HCT116 (cell line): ENCODE results near the gene NACC2. TPM values are rescaled to one million over a fixed set of nuclear protein-coding genes. Genes with fewer than 3 reads are reported as not detected.

Experiments
- ATAC-seq: fragments of 200-7000 bp; cut with Tn5 transposase; 2 replicates; pipeline ENCODE4 v1.9.1; 2020; ENCODE audit warnings: mild to moderate bottlenecking, moderate library complexity
- BruUV-seq: library from RNA; stranded (reverse); fragments of 400-500 nt; replicated peaks from 2 replicates; lab custom pipeline; 2021; lab: Mats Ljungman, UMichigan
- CTCF ChIA-PET: fragments of 300-600 bp; sonication (Branson Sonifier 250); formaldehyde crosslinking; loops from one replicate; lab custom pipeline; 2021; ENCODE audit warnings: antibody characterized with exemption; lab: Charles Lee
- POLR2A ChIA-PET: fragments of 300-600, 350-600 bp; sonication (Branson Sonifier 250); formaldehyde crosslinking; loops from one replicate; lab custom pipeline; 2021; ENCODE audit warnings: antibody characterized with exemption; lab: Charles Lee
- RAD21 ChIA-PET, 2 experiments: fragments of 300-600 bp; sonication (Branson Sonifier 250); formaldehyde crosslinking; loops; one replicate each; lab custom pipeline; 2023; ENCODE audit warnings: low total read pairs in 2 of 2; ENCODE audit not compliant: uncharacterized antibody in 2 of 2, unreplicated experiment in 2 of 2, low non-redundant PET in 1 of 2; lab: Charles Lee
- DNase-seq: peaks from one replicate; pipeline ENCODE4 v3.0.0-alpha.2; 2010; ENCODE audit warnings: low read depth, low spot score
- H2AFZ ChIP-seq: fragments of 200-600 bp; shearing (Covaris generic), sonication (generic); 2 replicates; pipeline ENCODE4 v1.6.1; 2017; ENCODE audit warnings: low read depth, mixed run types, mixed read lengths, antibody characterized with exemption, low read length; ENCODE audit not compliant: poor library complexity, severe bottlenecking
- H3K27ac ChIP-seq: 2 replicates; pipeline ENCODE4 v1.5.1; 2012; ENCODE audit warnings: low read depth, low read length
- H3K27me3 ChIP-seq: fragments of 200-600 bp; sonication (generic); 2 replicates; pipeline ENCODE4 v1.6.1; 2016; ENCODE audit warnings: mixed run types, low read length, mixed read lengths; ENCODE audit not compliant: insufficient read depth
- H3K36me3 ChIP-seq, 2 experiments: fragments of 200-500 bp in 1 of 2; fragments of 200-600 bp in 1 of 2; sonication (Bioruptor generic) in 1 of 2; sonication (generic) in 1 of 2; 2 replicates each; pipeline versions ENCODE4 v1.5.1 to v1.6.1; 2014 to 2016; ENCODE audit warnings: low read length in 2 of 2, inconsistent platforms in 1 of 2, mixed read lengths in 1 of 2, mixed run types in 1 of 2; ENCODE audit not compliant: insufficient read depth in 2 of 2, control insufficient read depth in 1 of 2
- H3K4me1 ChIP-seq, 2 experiments: fragments of 200-600 bp in 1 of 2; sonication (generic) in 1 of 2; 2 replicates each; pipeline versions ENCODE4 v1.5.1 to v1.6.1; 2012 to 2017; ENCODE audit warnings: low read length in 2 of 2, inconsistent platforms in 1 of 2, mild to moderate bottlenecking in 1 of 2, mixed read lengths in 1 of 2, mixed run types in 1 of 2, moderate library complexity in 1 of 2; ENCODE audit not compliant: insufficient read depth in 2 of 2, control insufficient read depth in 1 of 2
- H3K4me2 ChIP-seq: fragments of 200-600 bp; sonication (generic); 2 replicates; pipeline ENCODE4 v1.6.1; 2017; ENCODE audit warnings: mixed run types, low read length, mixed read lengths
- H3K4me3 ChIP-seq, 2 experiments: fragments of 200-600 bp in 1 of 2; sonication (generic) in 1 of 2; replicated peaks in 1 of 2; 2 replicates each; pipeline ENCODE4 v1.5.1; 2011 to 2016; ENCODE audit warnings: low read length in 2 of 2, control low read depth in 1 of 2, low read depth in 1 of 2, mild to moderate bottlenecking in 1 of 2, mixed read lengths in 1 of 2, mixed run types in 1 of 2
- H3K79me2 ChIP-seq: fragments of 200-600 bp; sonication (generic); 2 replicates; pipeline ENCODE4 v1.6.1; 2017; ENCODE audit warnings: mild to moderate bottlenecking, mixed run types, low read length, moderate library complexity, mixed read lengths; ENCODE audit not compliant: insufficient read depth
- H3K9ac ChIP-seq: fragments of 200-600 bp; sonication (generic); 2 replicates; pipeline ENCODE4 v1.6.1; 2016; ENCODE audit warnings: low read length, mixed read lengths
- H3K9me2 ChIP-seq: fragments of 200-600 bp; sonication (generic), shearing (Covaris generic); 2 replicates; pipeline ENCODE4 v1.6.1; 2017; ENCODE audit warnings: mixed run types, mild to moderate bottlenecking, moderate library complexity; ENCODE audit not compliant: insufficient read depth
- H3K9me3 ChIP-seq, 2 experiments: fragments of 200-500 bp in 1 of 2; fragments of 200-600 bp in 1 of 2; sonication (Bioruptor generic) in 1 of 2; sonication (generic) in 1 of 2; 2 replicates each; pipeline ENCODE4 v1.6.1; 2014 to 2017; ENCODE audit warnings: low read length in 2 of 2, mixed read lengths in 2 of 2, inconsistent platforms in 1 of 2, low read depth in 1 of 2, mild to moderate bottlenecking in 1 of 2, mixed run types in 1 of 2, moderate library complexity in 1 of 2; ENCODE audit not compliant: control insufficient read depth in 1 of 2, insufficient read depth in 1 of 2
- H4K20me1 ChIP-seq: fragments of 200-600 bp; sonication (generic), shearing (Covaris generic); 2 replicates; pipeline ENCODE4 v1.6.1; 2017; ENCODE audit warnings: mixed run types, mild to moderate bottlenecking, moderate library complexity; ENCODE audit not compliant: insufficient read depth
- POLR2AphosphoS5 ChIP-seq: IDR thresholded peaks from 2 replicates; pipeline ENCODE4 v1.6.1; 2011; ENCODE audit warnings: mild to moderate bottlenecking, low read depth, low read length, moderate library complexity
- SP1 ChIP-seq: IDR thresholded peaks from 2 replicates; pipeline ENCODE4 v1.6.1; 2012; ENCODE audit warnings: low read depth
- SRF ChIP-seq: IDR thresholded peaks from 2 replicates; pipeline ENCODE4 v1.6.1; 2012; ENCODE audit warnings: low read depth
- ZFX ChIP-seq: fragments of 450-650 bp; IDR thresholded peaks from 2 replicates; pipeline ENCODE4 v1.6.1; 2017
- intact Hi-C: fragments of 100-400 bp; cut with micrococcal nuclease; formaldehyde crosslinking; loops from 2 replicates; pipeline ENCODE4 v1.10.0; 2022
- total RNA-seq: library from RNA; stranded (reverse); gene quantifications from one replicate; pipeline ENCODE4 v1.2.1, GENCODE V29; 2021; ENCODE audit not compliant: unreplicated experiment
- TF ChIP-seq, protein P1 (sequence below): IDR thresholded peaks from 2 replicates; pipeline ENCODE4 v1.6.1; 2012

Gene NACC2
- total RNA-seq, 1 experiment from 2014 or later, result 27.8 TPM

DNA sequence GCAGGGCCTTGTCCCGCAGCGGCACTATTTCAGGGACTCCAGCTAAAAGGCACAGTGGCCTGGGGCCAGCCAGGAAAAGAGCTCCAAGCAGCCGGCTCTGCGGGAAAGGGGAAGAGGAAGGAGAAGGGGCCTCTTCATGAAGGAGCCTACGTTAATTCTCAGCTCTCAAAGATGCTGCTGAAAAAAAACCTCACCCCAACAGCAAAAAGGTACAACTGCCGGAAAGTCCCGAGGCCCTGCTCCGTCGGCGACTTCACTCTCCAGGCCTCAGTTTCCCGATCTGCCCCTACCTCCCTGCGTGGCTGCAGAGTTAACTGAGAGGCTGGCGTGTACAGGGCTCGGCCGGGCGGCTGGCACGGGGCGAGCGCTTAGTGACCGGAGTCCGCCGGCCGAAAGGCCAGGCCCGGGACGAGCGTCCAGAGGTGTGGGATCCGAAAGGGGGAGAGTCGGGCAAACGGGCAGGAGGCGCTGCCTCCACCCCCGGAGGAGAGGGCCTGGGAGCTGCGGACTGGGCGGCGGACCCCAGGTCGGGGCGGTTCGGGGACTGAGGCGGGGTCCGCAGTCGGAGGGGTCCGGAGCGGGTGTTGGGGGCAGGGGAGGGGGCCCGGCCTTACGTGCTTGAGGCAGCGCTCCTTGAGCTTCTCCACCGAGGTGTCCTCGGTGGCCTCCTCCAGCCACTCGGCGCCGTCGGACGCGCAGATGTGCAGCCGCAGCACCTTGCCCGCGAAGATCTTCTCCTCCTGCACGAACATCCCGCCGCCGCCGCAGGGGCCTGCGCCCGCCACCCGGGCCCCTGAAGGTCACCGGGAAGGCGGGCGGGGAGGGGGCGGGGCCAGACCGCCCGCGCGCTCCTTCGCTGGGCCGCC, 134.4 kb downstream of the NACC2 start:
- intact Hi-C loops, result loop anchor here (10.0 kb wide), 4 partner anchors 264 to 876 kb away; partner anchors contain the start of gene OLFM1
- peak overlapping the region; percentile 73 for H3K27ac ChIP-seq

DNA sequence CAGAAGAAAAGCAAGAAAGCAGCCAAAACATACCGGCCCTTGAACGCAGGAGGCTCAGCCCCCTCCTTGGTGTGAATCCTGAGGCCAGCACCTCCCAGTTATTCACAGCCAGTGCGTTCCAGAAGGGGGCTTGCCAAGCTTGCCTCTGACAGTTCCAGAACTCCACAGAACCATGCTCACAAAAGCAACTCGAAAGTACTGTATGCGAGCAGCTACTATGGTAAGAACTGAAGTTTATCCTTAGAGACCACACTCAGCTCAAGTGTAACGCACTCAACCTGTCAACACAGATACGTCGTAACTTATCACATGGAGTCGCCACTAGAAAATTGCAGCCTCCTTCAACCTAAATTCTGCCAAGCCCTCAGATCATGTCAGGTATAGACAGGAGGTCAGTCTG, 135.3 kb downstream of the NACC2 start:
- Histone ChIP-seq H3K4me2 (peak overlapping the region; percentile 87), H3K79me2 (peaks cover 58% of the 10 kb centered on the region), H3K4me1 (peaks cover 15 to 22% of the 10 kb centered on the region in 2 experiments), H3K4me3 (peak overlapping the region; percentile 91 to 98), H4K20me1 (no peaks in the 10 kb centered on the region), H3K9me3 (no peaks in the 10 kb centered on the region), H3K9me2 (no peaks in the 10 kb centered on the region), H3K27ac (no peak overlapping the region), H3K27me3 (no peaks in the 10 kb centered on the region), H3K9ac (peak overlapping the region; percentile 92), H2AFZ (no peak overlapping the region), H3K36me3 (peaks cover 0 to 4% of the 10 kb centered on the region in 2 experiments; a peak in 1 of 4 replicates)
- CTCF ChIA-PET, result no interaction called here
- TF ChIP-seq, protein P1, sequence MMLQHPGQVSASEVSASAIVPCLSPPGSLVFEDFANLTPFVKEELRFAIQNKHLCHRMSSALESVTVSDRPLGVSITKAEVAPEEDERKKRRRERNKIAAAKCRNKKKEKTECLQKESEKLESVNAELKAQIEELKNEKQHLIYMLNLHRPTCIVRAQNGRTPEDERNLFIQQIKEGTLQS, result no peak
- TF ChIP-seq POLR2AphosphoS5 (no peak), SP1 (no peak)
- DNase-seq (no peak), ATAC-seq (no peak)
- POLR2A ChIA-PET, result no interaction called here
- intact Hi-C loops, result loop anchor here (10.0 kb wide), 5 partner anchors 95 to 875 kb away; partner anchors contain the start of gene OLFM1
- RAD21 ChIA-PET, result no interaction called here
- BruUV-seq, result TSS peak; percentile 41

More for the DNA sequence above, 134.4 kb downstream of the NACC2 start:
- CTCF ChIA-PET, result interaction anchor here (0.6 to 1.0 kb wide), 3 partner anchors 9 to 178 kb away, joined by 3 to 4 read pairs (median 3); no protein-coding TSS in a partner anchor
- H3K4me2 ChIP-seq, result peak overlapping the region; percentile 87
- no peak for TF ChIP-seq SRF
- peak; percentile 76; the same call in 1 of the 2 replicates for TF ChIP-seq ZFX
- H3K4me1 ChIP-seq, result peaks cover 15 to 22% of the 10 kb centered on the region in 2 experiments
- H3K4me3 ChIP-seq, result peak overlapping the region; percentile 91 to 98
- H3K9ac ChIP-seq, result peak overlapping the region; percentile 92
- H3K36me3 ChIP-seq, result 0 out of 4 replicates have a peak, but pooled peaks cover 0 to 4% of the 10 kb centered on the region in 2 experiments
- BruUV-seq, result no TSS peak
- POLR2A ChIA-PET, result no interaction called here
- no peaks in the 10 kb centered on the region for H4K20me1 ChIP-seq
- no peaks in the 10 kb centered on the region for H3K27me3 ChIP-seq
- no peak overlapping the region for H2AFZ ChIP-seq
- ATAC-seq (peak; percentile 36), DNase-seq (no peak)
- no peaks in the 10 kb centered on the region for H3K9me3 ChIP-seq
- H3K79me2 ChIP-seq, result peaks cover 52% of the 10 kb centered on the region
- RAD21 ChIA-PET, result no interaction called here
- no peaks in the 10 kb centered on the region for H3K9me2 ChIP-seq
